Liver (tissue), 3 donors: ENCODE results near the gene ST7.

Experiments used
- ATF3 ChIP-seq: IDR thresholded peaks from 2 replicates; pipeline ENCODE4 v1.6.1; 2016; ENCODE audit warnings: antibody characterized with exemption
- CTCF ChIP-seq: fragments of 150-350 bp; IDR thresholded peaks from 2 replicates; pipeline ENCODE4 v1.5.1; 2017; ENCODE audit warnings: improper control_type of control experiment, low read depth, low read length; ENCODE audit not compliant: missing input control
- GABPA ChIP-seq, 2 donors: IDR thresholded peaks in 1 of 2; conservative IDR thresholded peaks in 1 of 2; 2 replicates each; pipeline ENCODE4 v1.6.1; 2016; ENCODE audit warnings: antibody characterized with exemption in 2 of 2, mild to moderate bottlenecking in 1 of 2, moderate library complexity in 1 of 2
- REST ChIP-seq: IDR thresholded peaks from 2 replicates; pipeline ENCODE4 v1.6.1; 2016; ENCODE audit warnings: antibody characterized with exemption, mild to moderate bottlenecking
- ZBTB33 ChIP-seq: IDR thresholded peaks from 2 replicates; pipeline ENCODE4 v1.6.1; 2016; ENCODE audit warnings: antibody characterized with exemption
- donor health status: healthy.
- donor health status: healthy.

GRCh38 chr7:117149692-117150091, 196.4 kb downstream of the ST7 start:
- TF ChIP-seq CTCF (no peak), ATF3 (no peak), REST (no peak), GABPA (IDR thresholded peaks at IDR 0.05 in 1 of 2, conservative IDR thresholded peaks at IDR 0.05 in 1 of 2) (no peak), ZBTB33 (no peak)
